Prostate gland (tissue), 2 donors: Measurements from ENCODE around the gene NCOA3. TPM values are rescaled to one million over a fixed set of nuclear protein-coding genes. Genes with fewer than 3 reads are reported as not detected.
"Not testable (repeated sequence)": the region's sequence is repeated elsewhere in the genome, so short reads cannot be mapped to it uniquely, and the experiment has no call there.

Source experiments
- DNase-seq: peaks from one replicate; pipeline ENCODE4 v3.0.0-alpha.2; 2019; ENCODE audit warnings: low spot score
- H3K27ac ChIP-seq, 2 donors: fragments of 200-600 bp; sonication (generic); 2 replicates each; pipeline ENCODE4 v1.5.1; 2017 to 2019
- H3K27me3 ChIP-seq: fragments of 200-600 bp; sonication (generic); replicated peaks from 2 replicates; pipeline ENCODE4 v1.5.1; 2019; ENCODE audit not compliant: insufficient read depth
- H3K36me3 ChIP-seq, 2 donors: fragments of 200-600 bp; sonication (generic); 1 replicate in 1 of 2; 2 replicates in 1 of 2; pipeline versions ENCODE4 v1.5.1 to v1.8.1; 2017 to 2019
- H3K4me1 ChIP-seq: fragments of 200-600 bp; sonication (generic); replicated peaks from 2 replicates; pipeline ENCODE4 v1.5.1; 2019
- H3K4me3 ChIP-seq, 2 donors: fragments of 200-600 bp; sonication (generic); 2 replicates each; pipeline ENCODE4 v1.5.1; 2017 to 2019
- H3K9me3 ChIP-seq: fragments of 200-600 bp; sonication (generic); 2 replicates; pipeline ENCODE4 v1.5.1; 2017
- POLR2A ChIP-seq: fragments of 450-650 bp; IDR thresholded peaks from one replicate; pipeline ENCODE4 v1.6.1; 2016; ENCODE audit warnings: antibody characterized with exemption, mild to moderate bottlenecking
- POLR2AphosphoS5 ChIP-seq: sonication (generic); formaldehyde crosslinking; IDR thresholded peaks from one replicate; pipeline ENCODE4 v1.6.1; 2017; ENCODE audit warnings: antibody characterized with exemption
- WGBS: methylation state at CpG from one replicate; pipeline ENCODE4 v1.1.5; 2018; 5-methylcytosine and 5-hydroxymethylcytosine counted together
- intact Hi-C: fragments of 100-400 bp; cut with DNase I; formaldehyde crosslinking; loops from one replicate; pipeline ENCODE4 v1.14.2; 2022
- total RNA-seq, 2 donors: library from RNA; depleted of rRNA; stranded (reverse); fragments of >200 nt; gene quantifications; one replicate each; pipeline ENCODE4 v1.1.0, GENCODE V29; 2016
- TF ChIP-seq, protein P1 (sequence below), 4 experiments: fragments of 200-600 bp in 2 of 4; fragments of 450-650 bp in 2 of 4; sonication (generic) in 2 of 4; IDR thresholded peaks; 1 replicate in 3 of 4; 2 replicates in 1 of 4; pipeline ENCODE4 v1.5.1; 2016 to 2019; ENCODE audit warnings: antibody characterized with exemption in 4 of 4, mild to moderate bottlenecking in 2 of 4, moderate library complexity in 2 of 4

Gene NCOA3
- total RNA-seq, 2 donors from 2014 or later: 21.6 to 35.6 TPM

GRCh38 chr20:47459344-47460073 is 42.2 kb upstream of the NCOA3 start:
- H3K27me3 ChIP-seq: no peaks in the 10 kb centered on the region
- no peak overlapping the region for H3K4me3 ChIP-seq
- H3K36me3 ChIP-seq: no peaks in the 10 kb centered on the region
- DNase-seq: no peak
- no peaks in the 10 kb centered on the region for H3K9me3 ChIP-seq
- H3K4me1 ChIP-seq: peaks cover under 1% of the 10 kb centered on the region
- no peak overlapping the region for H3K27ac ChIP-seq
- TF ChIP-seq POLR2AphosphoS5 (no peak), POLR2A (no peak)
- TF ChIP-seq, protein P1, sequence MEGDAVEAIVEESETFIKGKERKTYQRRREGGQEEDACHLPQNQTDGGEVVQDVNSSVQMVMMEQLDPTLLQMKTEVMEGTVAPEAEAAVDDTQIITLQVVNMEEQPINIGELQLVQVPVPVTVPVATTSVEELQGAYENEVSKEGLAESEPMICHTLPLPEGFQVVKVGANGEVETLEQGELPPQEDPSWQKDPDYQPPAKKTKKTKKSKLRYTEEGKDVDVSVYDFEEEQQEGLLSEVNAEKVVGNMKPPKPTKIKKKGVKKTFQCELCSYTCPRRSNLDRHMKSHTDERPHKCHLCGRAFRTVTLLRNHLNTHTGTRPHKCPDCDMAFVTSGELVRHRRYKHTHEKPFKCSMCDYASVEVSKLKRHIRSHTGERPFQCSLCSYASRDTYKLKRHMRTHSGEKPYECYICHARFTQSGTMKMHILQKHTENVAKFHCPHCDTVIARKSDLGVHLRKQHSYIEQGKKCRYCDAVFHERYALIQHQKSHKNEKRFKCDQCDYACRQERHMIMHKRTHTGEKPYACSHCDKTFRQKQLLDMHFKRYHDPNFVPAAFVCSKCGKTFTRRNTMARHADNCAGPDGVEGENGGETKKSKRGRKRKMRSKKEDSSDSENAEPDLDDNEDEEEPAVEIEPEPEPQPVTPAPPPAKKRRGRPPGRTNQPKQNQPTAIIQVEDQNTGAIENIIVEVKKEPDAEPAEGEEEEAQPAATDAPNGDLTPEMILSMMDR (IDR thresholded peaks at IDR 0.05): no peak
- intact Hi-C loops: no loop called here
- 85% methylated on average over 9 of the region's 9 CpGs for WGBS

GRCh38 chr20:47460761-47461112 is 41.0 kb upstream of the NCOA3 start:
- intact Hi-C loops, H3K4me3 ChIP-seq: not testable (repeated sequence)
- 97% methylated on average over 6 of the region's 6 CpGs for WGBS

DNA sequence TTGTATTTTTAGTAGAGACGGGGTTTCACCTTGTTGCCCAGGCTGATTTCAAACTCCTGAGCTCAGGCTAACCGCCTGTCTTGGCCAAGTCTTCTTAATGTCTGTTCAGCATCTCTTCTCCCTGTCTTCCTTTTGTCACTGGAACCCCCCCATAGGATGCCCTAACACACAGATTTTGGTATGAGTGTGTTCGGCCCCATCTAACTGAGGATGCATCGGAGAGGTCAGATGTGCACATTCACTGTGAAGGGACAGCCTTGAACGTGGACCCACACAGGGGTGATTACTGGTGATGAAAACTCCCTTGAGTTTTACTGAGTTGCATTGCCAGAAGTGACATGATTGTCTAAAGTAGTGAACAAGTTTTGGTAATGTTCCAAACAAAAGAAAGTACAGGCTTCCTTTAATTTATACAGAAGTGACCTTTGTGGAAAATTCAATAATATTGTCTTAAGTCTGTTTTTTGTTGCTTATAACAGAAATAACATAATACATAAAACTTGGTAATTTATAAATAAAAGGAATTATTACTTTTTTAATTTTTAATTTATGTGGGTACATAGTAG is 40.5 kb upstream of the NCOA3 start:
- Histone ChIP-seq H3K4me3 (no peak overlapping the region), H3K4me1 (peaks cover 4% of the 10 kb centered on the region), H3K27ac (no peak overlapping the region), H3K9me3 (no peaks in the 10 kb centered on the region), H3K36me3 (no peaks in the 10 kb centered on the region), H3K27me3 (no peaks in the 10 kb centered on the region)
- TF ChIP-seq, protein P1 (IDR thresholded peaks at IDR 0.05): no peak
- no peak for TF ChIP-seq POLR2AphosphoS5
- no peak for DNase-seq
- intact Hi-C loops: no loop called here
- WGBS: 87% methylated on average over 5 of the region's 5 CpGs

More at GRCh38 chr20:47460761-47461112, 41.0 kb upstream of the NCOA3 start:
- H3K36me3 ChIP-seq, DNase-seq, H3K27ac ChIP-seq, H3K4me1 ChIP-seq, H3K9me3 ChIP-seq, H3K27me3 ChIP-seq: not testable (repeated sequence)

DNA sequence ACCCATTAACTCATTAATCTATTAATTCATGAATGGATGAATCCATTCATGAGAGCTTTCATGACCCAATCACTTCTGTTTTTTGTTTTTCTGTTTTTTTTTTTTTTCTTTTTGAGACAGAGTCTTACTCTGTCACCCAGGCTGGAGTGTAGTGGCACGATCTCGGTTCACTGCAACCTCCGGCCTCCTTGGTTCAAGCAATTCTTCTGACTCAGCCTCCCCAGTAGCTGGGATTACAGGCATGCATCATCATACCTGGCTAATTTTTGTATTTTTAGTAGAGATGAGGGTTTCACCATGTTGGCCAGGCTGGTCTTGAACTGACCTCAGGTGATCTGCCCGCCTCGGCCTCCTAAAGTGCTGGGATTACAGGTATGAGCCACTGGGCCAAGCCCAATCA is 39.8 kb upstream of the NCOA3 start:
- H3K4me1 ChIP-seq, H3K9me3 ChIP-seq, H3K36me3 ChIP-seq, H3K4me3 ChIP-seq, DNase-seq, H3K27ac ChIP-seq, H3K27me3 ChIP-seq, intact Hi-C loops: not testable (repeated sequence)
- 100% methylated on average over 5 of the region's 5 CpGs for WGBS

DNA sequence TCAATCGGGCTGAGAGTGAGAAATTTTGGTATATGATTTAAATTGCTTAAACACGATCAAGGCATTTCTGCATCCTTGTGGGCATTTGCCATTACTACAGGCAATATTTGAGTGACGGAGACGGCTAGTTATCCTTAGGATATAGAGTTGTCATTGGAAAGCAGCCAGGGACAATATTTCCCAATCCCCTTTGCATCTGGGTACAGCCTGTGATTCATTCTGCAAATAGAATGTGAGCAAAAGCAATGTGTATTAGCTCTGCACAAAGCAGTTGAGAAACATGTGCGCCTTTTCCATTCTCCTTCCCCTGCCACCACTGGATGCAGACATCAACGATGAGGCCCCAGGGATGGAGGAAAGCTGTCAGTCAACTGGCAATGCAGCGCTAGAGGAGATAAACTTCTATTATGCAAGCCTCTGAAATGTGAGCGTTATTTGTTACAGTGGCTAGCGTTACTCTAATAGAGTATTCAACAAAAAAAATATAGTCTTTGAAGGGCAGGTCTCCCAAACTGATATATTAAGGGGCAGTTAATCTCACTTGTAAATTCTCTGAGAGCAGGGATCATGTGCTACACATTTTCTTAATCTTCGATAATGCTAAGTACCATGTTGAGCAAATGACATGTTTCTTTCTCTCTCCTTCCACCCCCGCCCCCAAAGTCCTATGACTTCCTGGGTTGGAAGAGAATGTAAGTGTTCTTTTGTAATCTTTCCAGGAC is 37.1 kb upstream of the NCOA3 start:
- TF ChIP-seq POLR2AphosphoS5: peak; percentile 99
- no peak for TF ChIP-seq POLR2A
- TF ChIP-seq, protein P1 (IDR thresholded peaks at IDR 0.05): peak in 3 of 4 experiments; percentile 45 to 66 (median 48)
- DNase-seq: peak; percentile 94
- H3K27ac ChIP-seq: peak overlapping the region; percentile 8 to 27

More for the DNA sequence above, 37.1 kb upstream of the NCOA3 start:
- no peak overlapping the region for H3K4me3 ChIP-seq
- no peaks in the 10 kb centered on the region for H3K27me3 ChIP-seq
- H3K9me3 ChIP-seq: no peaks in the 10 kb centered on the region
- WGBS: 30% methylated on average over 11 of the region's 11 CpGs
- H3K36me3 ChIP-seq: no peaks in the 10 kb centered on the region
- intact Hi-C loops: no loop called here
- H3K4me1 ChIP-seq: peaks cover 4% of the 10 kb centered on the region
